Testis (tissue), 2 donors: ENCODE measurements around the gene RALB.

Source experiments
- CTCF ChIP-seq, 3 experiments: fragments of 450-650 bp in 2 of 3; fragments of 200-600 bp in 1 of 3; sonication (generic) in 1 of 3; IDR thresholded peaks; one replicate each; pipeline ENCODE4 v1.5.1; 2016 to 2019; ENCODE audit warnings: antibody characterized with exemption in 3 of 3, mild to moderate bottlenecking in 2 of 3, moderate library complexity in 1 of 3
- POLR2A ChIP-seq: fragments of 450-650 bp; IDR thresholded peaks from one replicate; pipeline ENCODE4 v1.6.1; 2017; ENCODE audit warnings: antibody characterized with exemption, mild to moderate bottlenecking, moderate library complexity

GRCh38 chr2:120267348-120267747 is 14.7 kb downstream of the RALB start:
- no peak for TF ChIP-seq CTCF (IDR thresholded peaks at IDR 0.05)
- TF ChIP-seq POLR2A, result no peak
